ENCODE data around the gene ACTN2.

- TF ChIP-seq, protein P1, sequence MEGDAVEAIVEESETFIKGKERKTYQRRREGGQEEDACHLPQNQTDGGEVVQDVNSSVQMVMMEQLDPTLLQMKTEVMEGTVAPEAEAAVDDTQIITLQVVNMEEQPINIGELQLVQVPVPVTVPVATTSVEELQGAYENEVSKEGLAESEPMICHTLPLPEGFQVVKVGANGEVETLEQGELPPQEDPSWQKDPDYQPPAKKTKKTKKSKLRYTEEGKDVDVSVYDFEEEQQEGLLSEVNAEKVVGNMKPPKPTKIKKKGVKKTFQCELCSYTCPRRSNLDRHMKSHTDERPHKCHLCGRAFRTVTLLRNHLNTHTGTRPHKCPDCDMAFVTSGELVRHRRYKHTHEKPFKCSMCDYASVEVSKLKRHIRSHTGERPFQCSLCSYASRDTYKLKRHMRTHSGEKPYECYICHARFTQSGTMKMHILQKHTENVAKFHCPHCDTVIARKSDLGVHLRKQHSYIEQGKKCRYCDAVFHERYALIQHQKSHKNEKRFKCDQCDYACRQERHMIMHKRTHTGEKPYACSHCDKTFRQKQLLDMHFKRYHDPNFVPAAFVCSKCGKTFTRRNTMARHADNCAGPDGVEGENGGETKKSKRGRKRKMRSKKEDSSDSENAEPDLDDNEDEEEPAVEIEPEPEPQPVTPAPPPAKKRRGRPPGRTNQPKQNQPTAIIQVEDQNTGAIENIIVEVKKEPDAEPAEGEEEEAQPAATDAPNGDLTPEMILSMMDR (conservative IDR thresholded peaks at IDR 0.05) = no peak
- no peak for TF ChIP-seq ZFX (IDR thresholded peaks at IDR 0.05)
These were observed 8.6 kb upstream of the ACTN2 start for GRCh38 chr1:236677641-236678235.

Data from C4-2B (cell line).